ENCODE results near the gene PPP6R2. TPM values are rescaled to one million over a fixed set of nuclear protein-coding genes. Genes with fewer than 3 reads are reported as not detected.

Gene PPP6R2
- total and polyA plus RNA-seq, 2 of the 4 experiments (the other 2 are of a cell fraction): 49.2 to 51.6 TPM

- Histone ChIP-seq H4K5ac (ENCODE audit: low read depth, low read length) (no peak overlapping the region), H4K8ac (ENCODE audit: low read depth in 2 of 2, low read length in 2 of 2) (no peak overlapping the region), H3K27me3 (ENCODE audit: control insufficient read depth, insufficient read depth, low read length) (peaks cover 3% of the 10 kb centered on the region; the same call in 1 of the 2 replicates), H2BK5ac (ENCODE audit: low read depth, low read length, poor library complexity, severe bottlenecking) (no peak overlapping the region), H3K56ac (ENCODE audit: extremely low read depth, insufficient read depth, low read length) (no peak overlapping the region), H3K79me1 (ENCODE audit: low read depth in 1 of 2, low read length in 2 of 2) (no peaks in the 10 kb centered on the region), H2BK15ac (ENCODE audit: low read depth, low read length) (no peak overlapping the region), H3K4ac (ENCODE audit: low read depth, low read length) (no peak overlapping the region), H4K20me1 (ENCODE audit: insufficient read depth, low read length) (no peaks in the 10 kb centered on the region), H3K9me3 (ENCODE audit: control insufficient read depth, insufficient read depth, low read length) (no peaks in the 10 kb centered on the region), H3K27ac (ENCODE audit: insufficient read depth, low read length) (no peak overlapping the region), H3K9me1 (ENCODE audit: insufficient read depth, low read length) (no peaks in the 10 kb centered on the region), H2BK120ac (ENCODE audit: low read depth, low read length) (no peak overlapping the region), H2BK20ac (ENCODE audit: low read depth, low read length) (no peak overlapping the region), H3K14ac (replicated peaks; ENCODE audit: low read depth, low read length) (no peak overlapping the region), H3K4me1 (ENCODE audit: control insufficient read depth, insufficient read depth, low read length) (no peaks in the 10 kb centered on the region), H3K36me3 (ENCODE audit: control insufficient read depth, insufficient read depth, low read length) (no peaks in the 10 kb centered on the region), H2AK9ac (replicated peaks; ENCODE audit: low read depth, low read length, poor library complexity) (no peak overlapping the region), H4K91ac (ENCODE audit: insufficient read depth, low read depth, low read length) (no peak overlapping the region), H3K4me2 (ENCODE audit: low read depth, low read length) (no peak overlapping the region), H2AFZ (replicated peaks; ENCODE audit: low read length, poor library complexity) (no peak overlapping the region), H3K18ac (ENCODE audit: low read depth, low read length) (no peak overlapping the region), H3K4me3 (ENCODE audit: insufficient read depth, low read depth, low read length) (no peak overlapping the region), H2AK5ac (ENCODE audit: low read depth, low read length) (no peak overlapping the region), H3K9ac (ENCODE audit: low read depth, low read length) (no peak overlapping the region), H3K23ac (ENCODE audit: low read depth, low read length) (no peak overlapping the region)
- ChIA-PET POLR2A (ENCODE audit: unreplicated experiment) (no interaction called here), CTCF (no interaction called here)
- intact Hi-C loops (cut with micrococcal nuclease): no loop called here
- whole genome bisulfite sequencing, 2 experiments (ENCODE audit: extremely low coverage in 2 of 2, insufficient read length in 1 of 2): 94% methylated on average over 7 of the region's 7 CpGs; no CpG with 5 or more reads in 1 of the 2 experiments
- in situ Hi-C loops (cut with MboI; ENCODE audit: low sequenced_read_pairs): no loop called here
- dilution Hi-C loops (cut with HindIII; ENCODE audit: low sequenced_read_pairs, unreplicated experiment): no loop called here
- ATAC-seq (ENCODE audit: low read depth): no peak
- BruUV-seq (replicated peaks): no TSS peak
- TF ChIP-seq NFE2L2 (IDR thresholded peaks at IDR 0.05; ENCODE audit: low read depth, low read length) (no peak), MAZ (IDR thresholded peaks at IDR 0.05; ENCODE audit: borderline replicate concordance, low read depth, low read length) (no peak), FOS (IDR thresholded peaks at IDR 0.05; ENCODE audit: low read depth, low read length) (no peak), BHLHE40 (IDR thresholded peaks at IDR 0.05; ENCODE audit: low read depth, low read length) (no peak), MAFK (IDR thresholded peaks at IDR 0.05; ENCODE audit: low read depth, low read length) (no peak), CHD1 (IDR thresholded peaks at IDR 0.05; ENCODE audit: low read depth, low read length) (no peak)
- DNase-seq: no peak
Observed at GRCh38 chr22:50317674-50318073, 25.5 kb upstream of the PPP6R2 start.
